ENCODE measurements around the gene TAS2R41. TPM values are rescaled to one million over a fixed set of nuclear protein-coding genes. Genes with fewer than 3 reads are reported as not detected.

TAS2R41 gene
- total and polyA plus RNA-seq, 7 experiments from 2014 or later, result 1.7 to 3.4 (median 2.0) TPM; not detected in 3

- Mint-ChIP-seq H3K27me3 (no peaks in the 10 kb centered on the region), H3K36me3 (peaks cover 0 to 21% (median 10%) of the 10 kb centered on the region in 5 donors), H3K9me3 (no peaks in the 10 kb centered on the region), H3K4me1 (peaks cover 0 to 11% (median 9%) of the 10 kb centered on the region in 7 donors), H3K4me3 (no peak overlapping the region), H3K27ac (no peak overlapping the region)
- CTCF ChIA-PET, result no interaction called here
- H3K4me3 ChIP-seq (ENCODE audit: low read length), result no peak overlapping the region
- no peak overlapping the region for H3K27ac ChIP-seq (ENCODE audit: low read depth, low read length)
- H3K36me3 ChIP-seq (ENCODE audit: control insufficient read depth in 2 of 3, insufficient read depth in 3 of 3, low read length in 3 of 3), result no peaks in the 10 kb centered on the region
- no peaks in the 10 kb centered on the region for H3K9me3 ChIP-seq (ENCODE audit: control insufficient read depth in 2 of 3, low read length in 3 of 3)
- POLR2A ChIA-PET, result no interaction called here
- no peaks in the 10 kb centered on the region for H3K27me3 ChIP-seq (ENCODE audit: control insufficient read depth in 2 of 2, insufficient read depth in 2 of 2, low read length in 2 of 2)
- no peak for DNase-seq
- no peaks in the 10 kb centered on the region for H3K4me1 ChIP-seq (ENCODE audit: control insufficient read depth in 2 of 2, insufficient read depth in 2 of 2, low read length in 2 of 2)
- intact Hi-C loops (cut with micrococcal nuclease), result no loop called here
- ATAC-seq, result no peak
Observed at GRCh38 chr7:143447466-143447865, 30.2 kb upstream of the TAS2R41 start.

GRCh38 chr7:143448429-143448828, 29.2 kb upstream of the TAS2R41 start:
- Histone ChIP-seq H3K9me3 (ENCODE audit: control insufficient read depth in 2 of 3, low read length in 3 of 3) (no peaks in the 10 kb centered on the region), H3K36me3 (ENCODE audit: control insufficient read depth in 2 of 3, insufficient read depth in 3 of 3, low read length in 3 of 3) (no peaks in the 10 kb centered on the region), H3K4me1 (ENCODE audit: control insufficient read depth in 2 of 2, insufficient read depth in 2 of 2, low read length in 2 of 2) (no peaks in the 10 kb centered on the region), H3K27me3 (ENCODE audit: control insufficient read depth in 2 of 2, insufficient read depth in 2 of 2, low read length in 2 of 2) (no peaks in the 10 kb centered on the region), H3K27ac (ENCODE audit: low read depth, low read length) (no peak overlapping the region), H3K4me3 (ENCODE audit: low read length) (no peak overlapping the region)
- no peak for DNase-seq
- peaks cover 0 to 23% (median 4%) of the 10 kb centered on the region in 5 donors for H3K36me3 Mint-ChIP-seq
- H3K4me3 Mint-ChIP-seq, result no peak overlapping the region
- ATAC-seq, result no peak
- H3K27me3 Mint-ChIP-seq, result no peaks in the 10 kb centered on the region
- CTCF ChIA-PET, result no interaction called here
- H3K4me1 Mint-ChIP-seq, result peaks cover 0 to 21% (median 16%) of the 10 kb centered on the region in 7 donors
- intact Hi-C loops (cut with micrococcal nuclease), result no loop called here
- H3K27ac Mint-ChIP-seq, result no peak overlapping the region
- H3K9me3 Mint-ChIP-seq, result no peaks in the 10 kb centered on the region
- POLR2A ChIA-PET, result no interaction called here

- DNase-seq (no peak), ATAC-seq (no peak)
- Histone ChIP-seq H3K36me3 (ENCODE audit: control insufficient read depth in 2 of 3, insufficient read depth in 3 of 3, low read length in 3 of 3) (no peaks in the 10 kb centered on the region), H3K9me3 (ENCODE audit: control insufficient read depth in 2 of 3, low read length in 3 of 3) (no peaks in the 10 kb centered on the region), H3K27me3 (ENCODE audit: control insufficient read depth in 2 of 2, insufficient read depth in 2 of 2, low read length in 2 of 2) (no peaks in the 10 kb centered on the region), H3K4me3 (ENCODE audit: low read length) (no peak overlapping the region), H3K27ac (ENCODE audit: low read depth, low read length) (no peak overlapping the region), H3K4me1 (ENCODE audit: control insufficient read depth in 2 of 2, insufficient read depth in 2 of 2, low read length in 2 of 2) (no peaks in the 10 kb centered on the region)
- ChIA-PET POLR2A (no interaction called here), CTCF (no interaction called here)
- Mint-ChIP-seq H3K4me3 (no peak overlapping the region), H3K27me3 (no peaks in the 10 kb centered on the region), H3K4me1 (peaks cover 0 to 32% (median 22%) of the 10 kb centered on the region in 7 donors), H3K9me3 (no peaks in the 10 kb centered on the region), H3K27ac (no peak overlapping the region), H3K36me3 (peaks cover 0 to 27% (median 7%) of the 10 kb centered on the region in 5 donors)
- intact Hi-C loops (cut with micrococcal nuclease), result no loop called here
Observed at GRCh38 chr7:143449793-143450192, 27.9 kb upstream of the TAS2R41 start.

- no peak overlapping the region for H3K4me3 Mint-ChIP-seq
- no peak for ATAC-seq
- H3K9me3 Mint-ChIP-seq, result no peaks in the 10 kb centered on the region
- intact Hi-C loops (cut with micrococcal nuclease), result no loop called here
- H3K4me3 ChIP-seq (ENCODE audit: low read length), result no peak overlapping the region
- CTCF ChIA-PET, result no interaction called here
- H3K4me1 Mint-ChIP-seq, result peaks cover 0 to 32% (median 24%) of the 10 kb centered on the region in 7 donors
- H3K36me3 Mint-ChIP-seq, result peaks cover 0 to 30% (median 17%) of the 10 kb centered on the region in 5 donors
- H3K27me3 ChIP-seq (ENCODE audit: control insufficient read depth in 2 of 2, insufficient read depth in 2 of 2, low read length in 2 of 2), result no peaks in the 10 kb centered on the region
- H3K36me3 ChIP-seq (ENCODE audit: control insufficient read depth in 2 of 3, insufficient read depth in 3 of 3, low read length in 3 of 3), result no peaks in the 10 kb centered on the region
- DNase-seq, result no peak
- H3K9me3 ChIP-seq (ENCODE audit: control insufficient read depth in 2 of 3, low read length in 3 of 3), result no peaks in the 10 kb centered on the region
- H3K27ac Mint-ChIP-seq, result no peak overlapping the region
- H3K4me1 ChIP-seq (ENCODE audit: control insufficient read depth in 2 of 2, insufficient read depth in 2 of 2, low read length in 2 of 2), result no peaks in the 10 kb centered on the region
- no peaks in the 10 kb centered on the region for H3K27me3 Mint-ChIP-seq
- H3K27ac ChIP-seq (ENCODE audit: low read depth, low read length), result no peak overlapping the region
- POLR2A ChIA-PET, result no interaction called here
Observed at GRCh38 chr7:143451122-143451521, 26.6 kb upstream of the TAS2R41 start.

- Mint-ChIP-seq H3K36me3 (peaks cover 0 to 34% (median 22%) of the 10 kb centered on the region in 5 donors), H3K4me1 (peaks cover 0 to 32% (median 24%) of the 10 kb centered on the region in 7 donors), H3K4me3 (no peak overlapping the region), H3K27ac (no peak overlapping the region), H3K9me3 (no peaks in the 10 kb centered on the region), H3K27me3 (peaks cover 0 to 3% (median 0%) of the 10 kb centered on the region in 5 donors)
- no peaks in the 10 kb centered on the region for H3K27me3 ChIP-seq (ENCODE audit: control insufficient read depth in 2 of 2, insufficient read depth in 2 of 2, low read length in 2 of 2)
- no peaks in the 10 kb centered on the region for H3K9me3 ChIP-seq (ENCODE audit: control insufficient read depth in 2 of 3, low read length in 3 of 3)
- no peak overlapping the region for H3K4me3 ChIP-seq (ENCODE audit: low read length)
- no peaks in the 10 kb centered on the region for H3K4me1 ChIP-seq (ENCODE audit: control insufficient read depth in 2 of 2, insufficient read depth in 2 of 2, low read length in 2 of 2)
- no peaks in the 10 kb centered on the region for H3K36me3 ChIP-seq (ENCODE audit: control insufficient read depth in 2 of 3, insufficient read depth in 3 of 3, low read length in 3 of 3)
- ChIA-PET CTCF (no interaction called here), POLR2A (no interaction called here)
- DNase-seq (no peak), ATAC-seq (no peak)
- intact Hi-C loops (cut with micrococcal nuclease), result no loop called here
- no peak overlapping the region for H3K27ac ChIP-seq (ENCODE audit: low read depth, low read length)
Observed at GRCh38 chr7:143451746-143452145, 25.9 kb upstream of the TAS2R41 start.

- Mint-ChIP-seq H3K36me3 (peaks cover 0 to 41% (median 29%) of the 10 kb centered on the region in 5 donors), H3K4me3 (no peak overlapping the region), H3K9me3 (no peaks in the 10 kb centered on the region), H3K27ac (no peak overlapping the region), H3K4me1 (peaks cover 0 to 32% (median 24%) of the 10 kb centered on the region in 7 donors), H3K27me3 (peaks cover 0 to 3% (median 0%) of the 10 kb centered on the region in 5 donors)
- Histone ChIP-seq H3K9me3 (ENCODE audit: control insufficient read depth in 2 of 3, low read length in 3 of 3) (no peaks in the 10 kb centered on the region), H3K27ac (ENCODE audit: low read depth, low read length) (no peak overlapping the region), H3K27me3 (ENCODE audit: control insufficient read depth in 2 of 2, insufficient read depth in 2 of 2, low read length in 2 of 2) (no peaks in the 10 kb centered on the region), H3K4me3 (ENCODE audit: low read length) (no peak overlapping the region), H3K4me1 (ENCODE audit: control insufficient read depth in 2 of 2, insufficient read depth in 2 of 2, low read length in 2 of 2) (no peaks in the 10 kb centered on the region), H3K36me3 (ENCODE audit: control insufficient read depth in 2 of 3, insufficient read depth in 3 of 3, low read length in 3 of 3) (no peaks in the 10 kb centered on the region)
- CTCF ChIA-PET, result no interaction called here
- intact Hi-C loops (cut with micrococcal nuclease), result no loop called here
- DNase-seq (no peak), ATAC-seq (no peak)
- POLR2A ChIA-PET, result no interaction called here
Observed at GRCh38 chr7:143452495-143452894, 25.2 kb upstream of the TAS2R41 start.

- Histone ChIP-seq H3K9me3 (ENCODE audit: control insufficient read depth in 2 of 3, low read length in 3 of 3) (no peaks in the 10 kb centered on the region), H3K4me1 (ENCODE audit: control insufficient read depth in 2 of 2, insufficient read depth in 2 of 2, low read length in 2 of 2) (no peaks in the 10 kb centered on the region), H3K27me3 (ENCODE audit: control insufficient read depth in 2 of 2, insufficient read depth in 2 of 2, low read length in 2 of 2) (no peaks in the 10 kb centered on the region), H3K36me3 (ENCODE audit: control insufficient read depth in 2 of 3, insufficient read depth in 3 of 3, low read length in 3 of 3) (no peaks in the 10 kb centered on the region), H3K27ac (ENCODE audit: low read depth, low read length) (no peak overlapping the region), H3K4me3 (ENCODE audit: low read length) (no peak overlapping the region)
- ChIA-PET POLR2A (no interaction called here), CTCF (no interaction called here)
- Mint-ChIP-seq H3K9me3 (no peaks in the 10 kb centered on the region), H3K36me3 (peaks cover 0 to 53% (median 39%) of the 10 kb centered on the region in 5 donors), H3K27ac (peak overlapping the region in 1 of 9 donors; percentile 19), H3K27me3 (peaks cover 0 to 3% (median 0%) of the 10 kb centered on the region in 5 donors), H3K4me3 (peak overlapping the region in 1 of 10 donors; percentile 2), H3K4me1 (peaks cover 0 to 32% (median 24%) of the 10 kb centered on the region in 7 donors)
- no peak for DNase-seq
- intact Hi-C loops (cut with micrococcal nuclease), result no loop called here
- no peak for ATAC-seq
Observed at GRCh38 chr7:143454091-143454680, 23.5 kb upstream of the TAS2R41 start.
